NCI-H748 treated with DMSO at 0.1 percent for 48 hours (cell line): ENCODE measurements around the gene TRIP11.

Source experiments
- DNase-seq: peaks from one replicate; lab custom pipeline; 2025; lab: John Stamatoyannopoulos, UW

Gene TRIP11

DNA sequence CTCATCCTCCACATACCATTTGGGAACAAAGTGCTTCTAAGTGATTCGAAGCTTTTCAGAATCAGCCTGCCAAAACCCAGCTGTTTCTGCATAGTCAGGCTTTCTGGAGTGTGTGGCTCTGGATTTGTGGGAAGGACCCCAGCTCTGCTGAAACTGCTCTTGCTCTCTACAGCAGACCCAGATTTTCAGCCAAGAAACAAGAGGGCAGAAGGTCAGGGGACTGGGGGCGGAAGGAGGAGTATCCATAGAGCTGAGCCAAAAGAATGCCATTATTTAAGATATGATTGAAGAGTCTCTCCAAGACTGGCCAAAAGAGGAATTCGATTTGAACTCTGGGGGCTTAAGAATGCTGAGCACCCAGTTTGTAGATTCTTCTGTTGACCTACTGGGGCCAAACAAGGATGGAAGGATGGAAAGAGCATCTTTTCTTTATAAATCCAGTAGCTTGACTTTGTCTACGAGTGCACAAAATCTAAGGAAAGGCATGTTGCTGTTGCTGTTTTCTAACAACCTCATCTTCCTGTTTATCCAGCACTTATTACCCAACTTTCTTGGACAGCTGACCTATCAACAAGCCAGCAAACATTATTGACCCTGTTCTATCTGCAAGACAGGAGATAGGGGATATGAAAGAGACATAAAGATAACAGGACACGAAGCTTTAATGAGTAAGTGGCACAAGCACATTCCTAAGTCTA is 121.5 kb downstream of the TRIP11 start:
- DNase-seq, result no peak
